Spleen (tissue), 11 donors: ENCODE results near the gene GHRH. TPM values are rescaled to one million over a fixed set of nuclear protein-coding genes. Genes with fewer than 3 reads are reported as not detected.

Experiments
- DNase-seq: peaks from one replicate; pipeline ENCODE4 v3.0.0-alpha.2; 2020
- H3K27ac ChIP-seq, 8 donors: fragments of 200-600 bp; sonication (generic) in 7 of 8; 1 replicate in 4 of 8; 2 replicates in 4 of 8; pipeline versions ENCODE4 v1.5.0 to v1.8.0; 2016 to 2021; ENCODE audit warnings: inconsistent platforms in 4 of 8, mild to moderate bottlenecking in 4 of 8, moderate library complexity in 1 of 8
- H3K27me3 ChIP-seq, 7 donors: fragments of 200-600 bp; sonication (generic) in 6 of 7; replicated peaks in 1 of 7; 1 replicate in 4 of 7; 2 replicates in 3 of 7; pipeline versions ENCODE4 v1.5.0 to v1.8.0; 2016 to 2021; ENCODE audit warnings: inconsistent platforms in 3 of 7, mild to moderate bottlenecking in 1 of 7
- H3K36me3 ChIP-seq, 6 donors: fragments of 200-600 bp; sonication (generic) in 5 of 6; 1 replicate in 4 of 6; 2 replicates in 2 of 6; pipeline versions ENCODE4 v1.5.0 to v1.8.0; 2016 to 2021; ENCODE audit warnings: inconsistent platforms in 2 of 6
- H3K4me1 ChIP-seq, 6 donors: fragments of 200-600 bp; sonication (generic) in 5 of 6; 1 replicate in 3 of 6; 2 replicates in 3 of 6; pipeline versions ENCODE4 v1.5.0 to v1.8.0; 2016 to 2021; ENCODE audit warnings: inconsistent platforms in 3 of 6
- H3K4me3 ChIP-seq, 8 donors: fragments of 200-600 bp; sonication (generic) in 7 of 8; 1 replicate in 4 of 8; 2 replicates in 4 of 8; pipeline versions ENCODE4 v1.5.0 to v1.8.0; 2016 to 2021; ENCODE audit warnings: inconsistent platforms in 4 of 8, mild to moderate bottlenecking in 4 of 8, moderate library complexity in 2 of 8
- H3K9me3 ChIP-seq, 8 donors: fragments of 200-600 bp; sonication (generic) in 7 of 8; 1 replicate in 4 of 8; 2 replicates in 4 of 8; pipeline versions ENCODE4 v1.5.0 to v1.8.0; 2016 to 2021; ENCODE audit warnings: inconsistent platforms in 4 of 8
- CTCF ChIP-seq, 11 experiments: fragments of 200-600 bp in 7 of 11; fragments of 450-650 bp in 4 of 11; sonication (generic) in 4 of 11; IDR thresholded peaks in 8 of 11; conservative IDR thresholded peaks in 3 of 11; 1 replicate in 7 of 11; 2 replicates in 4 of 11; pipeline versions ENCODE4 v1.4.0 to v1.8.0; 2016 to 2021; ENCODE audit warnings: antibody characterized with exemption in 11 of 11, inconsistent platforms in 4 of 11, mild to moderate bottlenecking in 1 of 11
- POLR2A ChIP-seq, 3 donors: fragments of 450-650 bp; IDR thresholded peaks; one replicate each; pipeline ENCODE4 v1.5.1; 2017; ENCODE audit warnings: antibody characterized with exemption in 3 of 3, mild to moderate bottlenecking in 1 of 3
- POLR2AphosphoS5 ChIP-seq, 3 donors: sonication (generic); formaldehyde crosslinking; IDR thresholded peaks; one replicate each; pipeline ENCODE4 v1.5.1; 2017; ENCODE audit warnings: antibody characterized with exemption in 3 of 3
- WGBS, 5 donors: extraction: QIAGEN DNeasy Blood & Tissue Kit in 3 of 5; methylation state at CpG; one replicate each; pipeline versions ENCODE4 v1.1.5 to v1.1.7; 2013 to 2018; 5-methylcytosine and 5-hydroxymethylcytosine counted together
- intact Hi-C: fragments of 100-400 bp; cut with DNase I; formaldehyde crosslinking; loops from one replicate; pipeline ENCODE4 v1.15.0; 2023; ENCODE audit warnings: low total_unique reads
- polyA plus RNA-seq, 3 donors: library from polyadenylated mRNA; stranded (reverse); fragments of 200-250 nt; gene quantifications; one replicate each; pipeline ENCODE4 v1.2.1, GENCODE V29; 2013
- total RNA-seq, 7 donors: library from RNA; depleted of rRNA in 3 of 7; stranded (reverse); fragments of >200 nt in 3 of 7; fragmentation: NEBNext Ultra II Directional in 4 of 7; extraction: Animal tissue kit (Norgen Biotek cat#: 25700) in 4 of 7; gene quantifications; one replicate each; pipeline versions ENCODE4 v1.1.0 to v1.2.1, GENCODE V29; 2016 to 2021
- donor health status: healthy with polysubstance abuse.
- donor health status: DM: no; HTN: no; CAD: no; lungs with moderate emphysema.
- donor health status: DM: no; HTN: no; CAD: no.
- donor health status: Bipolar disorder and iron deficiency.
- donor health status: healthy.
- donor health status: DM: no; HTN: no; CAD: no.
- donor health status: DM: yes; HTN: yes; CAD: no.

GHRH gene
- total and polyA plus RNA-seq, 10 donors = not detected

- no peak for DNase-seq
- no peak for TF ChIP-seq CTCF (IDR thresholded peaks at IDR 0.05 in 8 of 11, conservative IDR thresholded peaks at IDR 0.05 in 3 of 11)
- TF ChIP-seq POLR2A (IDR thresholded peaks at IDR 0.05) = no peak
- TF ChIP-seq POLR2AphosphoS5 (IDR thresholded peaks at IDR 0.05) = no peak
- intact Hi-C loops = no loop called here
- Histone ChIP-seq H3K9me3 (no peaks in the 10 kb centered on the region), H3K27me3 (no peaks in the 10 kb centered on the region), H3K4me3 (no peak overlapping the region), H3K4me1 (peaks cover 0 to 24% (median 7%) of the 10 kb centered on the region in 6 donors), H3K36me3 (peaks cover 0 to 95% (median 45%) of the 10 kb centered on the region in 6 donors), H3K27ac (no peak overlapping the region)
- WGBS, 5 donors = 86 to 95% (median 88%) methylated on average over 2 of the region's 2 CpGs
Observed at GRCh38 chr20:37302981-37303380, 41.4 kb upstream of the GHRH start.

- no peaks in the 10 kb centered on the region for H3K9me3 ChIP-seq
- intact Hi-C loops = no loop called here
- WGBS, 5 donors = 91 to 97% (median 94%) methylated on average over 3 of the region's 3 CpGs
- no peak overlapping the region for H3K4me3 ChIP-seq
- H3K36me3 ChIP-seq = peaks cover 0 to 93% (median 39%) of the 10 kb centered on the region in 6 donors
- peaks cover 4 to 30% (median 15%) of the 10 kb centered on the region in 6 donors for H3K4me1 ChIP-seq
- no peak for DNase-seq
- no peak overlapping the region for H3K27ac ChIP-seq
- H3K27me3 ChIP-seq = no peaks in the 10 kb centered on the region
- no peak for TF ChIP-seq CTCF (IDR thresholded peaks at IDR 0.05 in 8 of 11, conservative IDR thresholded peaks at IDR 0.05 in 3 of 11)
- no peak for TF ChIP-seq POLR2A (IDR thresholded peaks at IDR 0.05)
- TF ChIP-seq POLR2AphosphoS5 (IDR thresholded peaks at IDR 0.05) = no peak
Observed at GRCh38 chr20:37301558-37301957, 39.9 kb upstream of the GHRH start.

GRCh38 chr20:37301120-37301519 lies 39.5 kb upstream of the GHRH start:
- 93 to 97% (median 96%) methylated on average over 9 of the region's 9 CpGs for WGBS, 5 donors
- Histone ChIP-seq H3K9me3 (no peaks in the 10 kb centered on the region), H3K4me3 (no peak overlapping the region), H3K36me3 (peaks cover 0 to 88% (median 38%) of the 10 kb centered on the region in 6 donors), H3K4me1 (peaks cover 8 to 30% (median 20%) of the 10 kb centered on the region in 6 donors), H3K27me3 (no peaks in the 10 kb centered on the region), H3K27ac (no peak overlapping the region)
- no peak for DNase-seq
- intact Hi-C loops = no loop called here
- TF ChIP-seq POLR2A (IDR thresholded peaks at IDR 0.05) (no peak), CTCF (IDR thresholded peaks at IDR 0.05 in 8 of 11, conservative IDR thresholded peaks at IDR 0.05 in 3 of 11) (no peak), POLR2AphosphoS5 (IDR thresholded peaks at IDR 0.05) (no peak)

- H3K27ac ChIP-seq = peak overlapping the region in 1 of 8 donors; percentile 5
- TF ChIP-seq POLR2A (IDR thresholded peaks at IDR 0.05) (no peak), POLR2AphosphoS5 (IDR thresholded peaks at IDR 0.05) (no peak), CTCF (IDR thresholded peaks at IDR 0.05 in 8 of 11, conservative IDR thresholded peaks at IDR 0.05 in 3 of 11) (no peak)
- 93 to 95% (median 94%) methylated on average over 6 of the region's 6 CpGs for WGBS, 5 donors
- no peak for DNase-seq
- peaks cover 8 to 40% (median 29%) of the 10 kb centered on the region in 6 donors for H3K4me1 ChIP-seq
- no peak overlapping the region for H3K4me3 ChIP-seq
- H3K36me3 ChIP-seq = peaks cover 0 to 76% (median 37%) of the 10 kb centered on the region in 6 donors
- H3K9me3 ChIP-seq = no peaks in the 10 kb centered on the region
- H3K27me3 ChIP-seq = no peaks in the 10 kb centered on the region
- intact Hi-C loops = no loop called here
Observed at GRCh38 chr20:37299718-37300528, 38.3 kb upstream of the GHRH start.
